ENCODE measurements around the gene CD46.

The CD46 gene

DNA sequence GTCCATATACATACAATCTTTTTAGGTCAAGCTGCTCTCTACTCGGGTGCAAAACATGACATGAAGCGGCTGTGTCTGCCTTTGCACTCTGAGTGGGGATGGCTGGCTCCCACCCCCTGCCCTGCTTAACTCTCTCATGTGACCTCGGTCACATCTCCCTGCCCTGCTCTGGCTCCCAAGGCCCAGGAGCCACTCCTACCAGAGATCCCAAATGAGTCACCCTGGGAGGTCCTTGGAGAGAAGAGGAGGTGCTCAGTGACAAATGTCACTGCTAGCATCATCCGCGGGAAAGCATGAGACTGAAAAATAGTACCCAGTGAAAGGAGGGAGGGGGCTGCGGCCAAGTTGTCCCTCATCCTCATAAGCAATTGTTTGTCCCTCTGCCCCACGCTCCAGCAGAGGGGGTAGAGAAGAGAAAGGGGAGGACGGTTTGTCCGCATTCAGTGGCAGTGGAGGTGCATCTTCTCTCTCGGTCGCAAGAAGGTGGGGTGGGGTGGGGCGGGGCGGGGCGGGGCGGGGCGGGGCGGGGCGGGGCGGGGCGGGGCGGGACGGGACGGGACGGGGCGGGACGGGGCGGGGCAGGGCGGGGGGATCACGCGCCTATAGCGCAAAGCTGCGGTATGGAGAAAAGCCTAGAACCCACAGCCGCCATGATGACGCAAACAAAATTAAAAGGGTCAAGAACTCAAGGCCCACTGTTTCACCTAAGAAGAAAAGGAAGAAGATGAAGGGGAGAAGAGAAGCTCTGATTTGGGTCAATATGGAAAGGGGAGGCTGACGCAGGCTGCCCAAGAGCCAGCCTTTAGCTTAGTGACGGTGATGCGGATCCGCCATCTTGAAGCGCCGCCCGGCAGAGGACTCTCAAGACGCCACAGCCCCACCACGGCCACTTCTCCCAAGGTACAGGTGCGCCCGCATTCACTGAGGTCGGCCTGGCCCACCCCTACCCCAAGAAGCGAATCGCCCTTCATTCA lies 66.2 kb downstream of the CD46 start:
- no peak for DNase-seq (ENCODE audit: low read depth)
- H3K4me3 ChIP-seq (ENCODE audit: low read depth, low read length), result no peak overlapping the region
- TF ChIP-seq, protein P1, sequence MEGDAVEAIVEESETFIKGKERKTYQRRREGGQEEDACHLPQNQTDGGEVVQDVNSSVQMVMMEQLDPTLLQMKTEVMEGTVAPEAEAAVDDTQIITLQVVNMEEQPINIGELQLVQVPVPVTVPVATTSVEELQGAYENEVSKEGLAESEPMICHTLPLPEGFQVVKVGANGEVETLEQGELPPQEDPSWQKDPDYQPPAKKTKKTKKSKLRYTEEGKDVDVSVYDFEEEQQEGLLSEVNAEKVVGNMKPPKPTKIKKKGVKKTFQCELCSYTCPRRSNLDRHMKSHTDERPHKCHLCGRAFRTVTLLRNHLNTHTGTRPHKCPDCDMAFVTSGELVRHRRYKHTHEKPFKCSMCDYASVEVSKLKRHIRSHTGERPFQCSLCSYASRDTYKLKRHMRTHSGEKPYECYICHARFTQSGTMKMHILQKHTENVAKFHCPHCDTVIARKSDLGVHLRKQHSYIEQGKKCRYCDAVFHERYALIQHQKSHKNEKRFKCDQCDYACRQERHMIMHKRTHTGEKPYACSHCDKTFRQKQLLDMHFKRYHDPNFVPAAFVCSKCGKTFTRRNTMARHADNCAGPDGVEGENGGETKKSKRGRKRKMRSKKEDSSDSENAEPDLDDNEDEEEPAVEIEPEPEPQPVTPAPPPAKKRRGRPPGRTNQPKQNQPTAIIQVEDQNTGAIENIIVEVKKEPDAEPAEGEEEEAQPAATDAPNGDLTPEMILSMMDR (IDR thresholded peaks at IDR 0.05; ENCODE audit: insufficient read depth, low read depth, low read length, missing control alignments), result no peak

GRCh38 chr1:207818971-207819451 lies 67.2 kb downstream of the CD46 start:
- no peak overlapping the region for H3K4me3 ChIP-seq (ENCODE audit: low read depth, low read length)
- TF ChIP-seq, protein P1 (IDR thresholded peaks at IDR 0.05; ENCODE audit: insufficient read depth, low read depth, low read length, missing control alignments), result no peak
- DNase-seq (ENCODE audit: low read depth), result no peak

- peak overlapping the region; percentile 85 for H3K4me3 ChIP-seq (ENCODE audit: low read depth, low read length)
- DNase-seq (ENCODE audit: low read depth), result no peak
- TF ChIP-seq, protein P1 (IDR thresholded peaks at IDR 0.05; ENCODE audit: insufficient read depth, low read depth, low read length, missing control alignments), result no peak
Observed at GRCh38 chr1:207820568-207821463, 69.0 kb downstream of the CD46 start.

- TF ChIP-seq, protein P1 (IDR thresholded peaks at IDR 0.05; ENCODE audit: insufficient read depth, low read depth, low read length, missing control alignments), result no peak
- peak; percentile 43 for DNase-seq (ENCODE audit: low read depth)
- H3K4me3 ChIP-seq (ENCODE audit: low read depth, low read length), result peak overlapping the region; percentile 85
Observed at GRCh38 chr1:207821464-207822045, 69.7 kb downstream of the CD46 start.

DNA sequence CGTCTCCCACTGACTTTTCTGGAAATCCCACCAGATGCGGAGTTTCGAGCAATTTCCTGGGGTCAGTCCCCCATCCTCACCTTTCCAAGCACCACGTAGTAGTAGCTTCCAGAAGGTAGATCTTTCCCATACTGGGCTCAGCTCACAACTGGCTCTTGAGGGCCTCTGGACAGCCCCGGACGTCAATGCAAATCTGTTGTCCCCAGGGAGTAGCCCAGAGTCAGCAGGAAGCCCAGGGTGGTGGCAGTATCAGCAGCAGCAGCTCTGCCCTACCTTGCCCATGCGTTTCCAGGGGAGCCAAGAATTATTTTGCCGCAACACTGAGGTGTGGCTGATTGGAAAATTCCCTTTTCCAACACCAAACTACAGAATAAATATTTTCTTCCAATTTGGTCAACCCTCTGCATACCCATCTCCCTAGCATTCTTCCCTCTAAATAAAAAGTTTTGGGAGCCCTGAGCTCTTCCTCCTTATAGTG lies 70.3 kb downstream of the CD46 start:
- TF ChIP-seq, protein P1 (IDR thresholded peaks at IDR 0.05; ENCODE audit: insufficient read depth, low read depth, low read length, missing control alignments), result no peak
- peak overlapping the region; percentile 85 for H3K4me3 ChIP-seq (ENCODE audit: low read depth, low read length)
- peak; percentile 92 for DNase-seq (ENCODE audit: low read depth)
